SU-DHL-6 (cell line): ENCODE data around the gene PSD.

ENCODE experiments used
- H2AFZ ChIP-seq: fragments of 200-600 bp; sonication (generic); 2 replicates; pipeline ENCODE4 v1.6.1; 2014; ENCODE audit warnings: low read depth, mild to moderate bottlenecking, moderate library complexity, mixed read lengths, antibody characterized with exemption, low read length; ENCODE audit not compliant: severe bottlenecking
- H3F3A ChIP-seq: fragments of 200-600 bp; shearing (Covaris generic); 2 replicates; pipeline ENCODE4 v1.6.0; 2016; ENCODE audit warnings: antibody characterized with exemption, mild to moderate bottlenecking; ENCODE audit not compliant: insufficient read depth
- H3K27ac ChIP-seq: fragments of 200-600 bp; sonication (generic); 2 replicates; pipeline ENCODE4 v1.5.1; 2016; ENCODE audit warnings: low read depth, mild to moderate bottlenecking, low read length, moderate library complexity, mixed read lengths
- H3K27me3 ChIP-seq: fragments of 200-600 bp; sonication (generic), shearing (Covaris generic); 2 replicates; pipeline ENCODE4 v1.6.0; 2014; ENCODE audit warnings: mild to moderate bottlenecking, low read length
- H3K36me3 ChIP-seq: fragments of 200-600 bp; sonication (generic); 2 replicates; pipeline ENCODE4 v1.6.1; 2014; ENCODE audit warnings: mild to moderate bottlenecking, low read length, mixed read lengths
- H3K4me2 ChIP-seq: fragments of 300-600, 200-600 bp; shearing (Covaris generic), sonication (generic); 2 replicates; pipeline ENCODE4 v1.6.0; 2014; ENCODE audit warnings: low read length, low read depth, mild to moderate bottlenecking; ENCODE audit not compliant: poor library complexity, severe bottlenecking
- H3K4me3 ChIP-seq: fragments of 200-600 bp; sonication (generic); 2 replicates; pipeline ENCODE4 v1.5.1; 2014; ENCODE audit warnings: antibody characterized with exemption, low read length, mild to moderate bottlenecking, mixed read lengths; ENCODE audit not compliant: insufficient read depth, poor library complexity, severe bottlenecking
- H3K79me2 ChIP-seq: fragments of 200-600 bp; sonication (generic); 2 replicates; pipeline ENCODE4 v1.6.1; 2014; ENCODE audit warnings: mild to moderate bottlenecking, low read length, moderate library complexity; ENCODE audit not compliant: insufficient read depth
- H3K9ac ChIP-seq: fragments of 200-600 bp; sonication (generic); 2 replicates; pipeline ENCODE4 v1.7.0; 2014; ENCODE audit warnings: mild to moderate bottlenecking, low read length
- H3K9me2 ChIP-seq: fragments of 200-600 bp; sonication (generic); replicated peaks from 2 replicates; pipeline ENCODE4 v1.6.1; 2014; ENCODE audit warnings: low read length; ENCODE audit not compliant: insufficient read depth
- H3K9me3 ChIP-seq: fragments of 200-600 bp; sonication (generic); 2 replicates; pipeline ENCODE4 v1.6.1; 2014; ENCODE audit warnings: low read length, mixed read lengths; ENCODE audit not compliant: insufficient read depth
- H4K20me1 ChIP-seq: fragments of 200-600 bp; sonication (generic); 2 replicates; pipeline ENCODE4 v1.6.1; 2014; ENCODE audit warnings: low read depth, mild to moderate bottlenecking, antibody characterized with exemption, low read length, moderate library complexity, mixed read lengths
- EZH2phosphoT487 ChIP-seq: fragments of 200-600 bp; sonication (generic), shearing (Covaris generic); conservative IDR thresholded peaks from 2 replicates; pipeline ENCODE4 v1.6.1; 2018; ENCODE audit warnings: mild to moderate bottlenecking, antibody characterized with exemption, low read length, moderate library complexity, mixed read lengths
- TF ChIP-seq, protein P1 (sequence below): fragments of 200-600 bp; sonication (generic); IDR thresholded peaks from one replicate; pipeline ENCODE4 v1.5.1; 2017; ENCODE audit warnings: antibody characterized with exemption, mild to moderate bottlenecking, low read length, moderate library complexity; ENCODE audit not compliant: insufficient read depth, poor library complexity, severe bottlenecking

The PSD gene

DNA sequence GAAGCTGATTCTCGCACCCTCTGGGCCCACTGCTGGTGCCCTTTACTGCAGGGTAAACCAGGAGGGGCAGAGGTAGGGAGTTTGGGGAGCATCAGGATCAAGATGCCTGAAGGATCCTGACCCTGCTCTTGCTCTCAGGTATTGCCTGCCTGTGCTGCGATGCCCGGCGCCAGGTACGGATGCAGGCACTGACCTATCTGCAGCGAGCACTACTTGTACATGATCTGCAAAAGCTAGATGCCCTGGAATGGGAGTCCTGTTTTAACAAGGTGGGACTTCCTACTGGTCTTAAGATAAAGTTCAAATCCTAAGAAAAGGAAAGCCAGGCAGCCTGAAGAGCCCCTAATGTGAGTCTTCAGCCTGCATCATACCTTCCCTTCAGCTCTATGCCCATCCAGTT is 39.2 kb downstream of the PSD start:
- H3K27ac ChIP-seq = no peak overlapping the region
- H3F3A ChIP-seq = no peaks in the 10 kb centered on the region
- H3K27me3 ChIP-seq = no peaks in the 10 kb centered on the region
- no peaks in the 10 kb centered on the region; the same call in 1 of the 2 replicates for H3K36me3 ChIP-seq
- H3K9me2 ChIP-seq = no peaks in the 10 kb centered on the region
- no peaks in the 10 kb centered on the region for H3K79me2 ChIP-seq
- no peak overlapping the region for H3K4me3 ChIP-seq
- H3K9me3 ChIP-seq = no peaks in the 10 kb centered on the region
- H2AFZ ChIP-seq = no peak overlapping the region
- H3K9ac ChIP-seq = no peak overlapping the region
- no peak overlapping the region for H3K4me2 ChIP-seq
- no peaks in the 10 kb centered on the region for H4K20me1 ChIP-seq
- TF ChIP-seq, protein P1, sequence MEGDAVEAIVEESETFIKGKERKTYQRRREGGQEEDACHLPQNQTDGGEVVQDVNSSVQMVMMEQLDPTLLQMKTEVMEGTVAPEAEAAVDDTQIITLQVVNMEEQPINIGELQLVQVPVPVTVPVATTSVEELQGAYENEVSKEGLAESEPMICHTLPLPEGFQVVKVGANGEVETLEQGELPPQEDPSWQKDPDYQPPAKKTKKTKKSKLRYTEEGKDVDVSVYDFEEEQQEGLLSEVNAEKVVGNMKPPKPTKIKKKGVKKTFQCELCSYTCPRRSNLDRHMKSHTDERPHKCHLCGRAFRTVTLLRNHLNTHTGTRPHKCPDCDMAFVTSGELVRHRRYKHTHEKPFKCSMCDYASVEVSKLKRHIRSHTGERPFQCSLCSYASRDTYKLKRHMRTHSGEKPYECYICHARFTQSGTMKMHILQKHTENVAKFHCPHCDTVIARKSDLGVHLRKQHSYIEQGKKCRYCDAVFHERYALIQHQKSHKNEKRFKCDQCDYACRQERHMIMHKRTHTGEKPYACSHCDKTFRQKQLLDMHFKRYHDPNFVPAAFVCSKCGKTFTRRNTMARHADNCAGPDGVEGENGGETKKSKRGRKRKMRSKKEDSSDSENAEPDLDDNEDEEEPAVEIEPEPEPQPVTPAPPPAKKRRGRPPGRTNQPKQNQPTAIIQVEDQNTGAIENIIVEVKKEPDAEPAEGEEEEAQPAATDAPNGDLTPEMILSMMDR = no peak
- TF ChIP-seq EZH2phosphoT487 = no peak

DNA sequence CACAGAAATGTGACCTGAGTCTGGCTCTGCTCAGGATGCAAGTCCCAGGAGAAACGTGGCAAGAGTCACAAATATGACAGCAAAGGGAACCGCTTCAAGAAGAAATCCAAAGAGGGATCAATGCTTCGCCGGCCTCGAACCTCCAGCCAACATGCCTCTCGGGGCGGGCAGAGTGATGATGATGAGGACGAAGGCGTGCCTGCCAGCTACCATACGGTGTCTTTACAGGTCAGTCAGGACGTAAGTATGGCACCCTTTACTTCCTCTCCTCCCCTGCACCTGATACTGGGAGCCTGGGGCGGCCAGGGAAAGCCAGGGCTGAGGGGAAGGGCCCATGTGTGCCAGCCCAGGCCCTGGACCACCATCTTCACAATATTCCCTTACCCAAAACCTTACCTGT is 41.7 kb downstream of the PSD start:
- Histone ChIP-seq H2AFZ (no peak overlapping the region), H3K9ac (no peak overlapping the region), H3K79me2 (no peaks in the 10 kb centered on the region), H3F3A (no peaks in the 10 kb centered on the region), H3K36me3 (no peaks in the 10 kb centered on the region; the same call in 1 of the 2 replicates), H3K27me3 (no peaks in the 10 kb centered on the region), H3K27ac (no peak overlapping the region), H3K9me2 (no peaks in the 10 kb centered on the region), H3K9me3 (no peaks in the 10 kb centered on the region), H4K20me1 (no peaks in the 10 kb centered on the region), H3K4me2 (no peak overlapping the region), H3K4me3 (no peak overlapping the region)
- TF ChIP-seq, protein P1 = no peak
- TF ChIP-seq EZH2phosphoT487 = no peak

DNA sequence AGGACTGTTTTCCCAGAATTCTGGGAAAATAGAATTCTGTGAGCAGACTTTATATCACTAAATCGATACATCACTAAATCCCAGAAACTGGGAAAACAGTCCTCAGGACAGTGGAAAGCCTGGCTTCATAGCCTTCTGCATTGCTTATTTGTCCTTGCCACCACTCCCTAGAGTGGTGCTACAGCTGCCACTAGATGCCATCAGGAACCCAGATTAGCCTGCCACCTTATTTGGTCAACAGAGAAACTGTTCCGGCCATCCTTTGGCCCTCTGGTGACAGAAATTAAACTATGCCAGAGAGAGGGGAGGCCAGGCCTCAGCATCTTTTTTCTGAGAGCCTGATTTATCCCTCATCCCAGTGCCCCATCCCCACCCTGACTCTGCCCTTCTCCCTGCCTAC is 42.7 kb downstream of the PSD start:
- Histone ChIP-seq H3F3A (no peaks in the 10 kb centered on the region), H3K27ac (no peak overlapping the region), H4K20me1 (no peaks in the 10 kb centered on the region), H3K36me3 (peaks cover 6% of the 10 kb centered on the region; the same call in 1 of the 2 replicates), H3K4me3 (no peak overlapping the region), H3K79me2 (no peaks in the 10 kb centered on the region), H3K9me2 (no peaks in the 10 kb centered on the region), H2AFZ (no peak overlapping the region), H3K9ac (no peak overlapping the region), H3K4me2 (no peak overlapping the region), H3K9me3 (no peaks in the 10 kb centered on the region), H3K27me3 (no peaks in the 10 kb centered on the region)
- TF ChIP-seq, protein P1 = no peak
- TF ChIP-seq EZH2phosphoT487 = no peak
